ENCODE measurements around the gene PDF.

The PDF gene

GRCh38 chr16:69351309-69352027 lies 21.1 kb upstream of the PDF start, which contains the start of gene TMED6:
Gene TMED6, minus strand, starts transcription at chr16:69351786. Its CDS starts 33 bp downstream, at chr16:69351753.
- no peak for TF ChIP-seq CTCF (IDR thresholded peaks at IDR 0.05; ENCODE audit: low read depth, low read length)
- no peak for DNase-seq (ENCODE audit: low read depth in 2 of 2)
- no peak within 1 kb of the TSS for H3K4me3 ChIP-seq (replicated peaks in 1 of 2; ENCODE audit: low read depth in 2 of 2, low read length in 2 of 2)

GRCh38 chr16:69350536-69351133 lies 20.2 kb upstream of the PDF start:
- H3K4me3 ChIP-seq (replicated peaks in 1 of 2; ENCODE audit: low read depth in 2 of 2, low read length in 2 of 2), result no peak overlapping the region
- TF ChIP-seq CTCF (IDR thresholded peaks at IDR 0.05; ENCODE audit: low read depth, low read length), result no peak
- no peak for DNase-seq (ENCODE audit: low read depth in 2 of 2)

- no peak for DNase-seq (ENCODE audit: low read depth in 2 of 2)
- H3K4me3 ChIP-seq (replicated peaks in 1 of 2; ENCODE audit: low read depth in 2 of 2, low read length in 2 of 2), result no peak overlapping the region
- TF ChIP-seq CTCF (IDR thresholded peaks at IDR 0.05; ENCODE audit: low read depth, low read length), result no peak
Observed at GRCh38 chr16:69349536-69349935, 19.1 kb upstream of the PDF start.

GRCh38 chr16:69348222-69348621 lies 17.8 kb upstream of the PDF start:
- H3K4me3 ChIP-seq (replicated peaks in 1 of 2; ENCODE audit: low read depth in 2 of 2, low read length in 2 of 2), result no peak overlapping the region
- no peak for DNase-seq (ENCODE audit: low read depth in 2 of 2)
- no peak for TF ChIP-seq CTCF (IDR thresholded peaks at IDR 0.05; ENCODE audit: low read depth, low read length)

- no peak for TF ChIP-seq CTCF (IDR thresholded peaks at IDR 0.05; ENCODE audit: low read depth, low read length)
- no peak overlapping the region for H3K4me3 ChIP-seq (replicated peaks in 1 of 2; ENCODE audit: low read depth in 2 of 2, low read length in 2 of 2)
- no peak for DNase-seq (ENCODE audit: low read depth in 2 of 2)
Observed at GRCh38 chr16:69346683-69347082, 16.3 kb upstream of the PDF start.

GRCh38 chr16:69345923-69346322 lies 15.5 kb upstream of the PDF start:
- H3K4me3 ChIP-seq (replicated peaks in 1 of 2; ENCODE audit: low read depth in 2 of 2, low read length in 2 of 2), result no peak overlapping the region
- no peak for DNase-seq (ENCODE audit: low read depth in 2 of 2)
- no peak for TF ChIP-seq CTCF (IDR thresholded peaks at IDR 0.05; ENCODE audit: low read depth, low read length)
